ENCODE results near the gene SETD6.
"Not testable (repeated sequence)": the region's sequence is repeated elsewhere in the genome, so short reads cannot be mapped to it uniquely, and the experiment has no call there.

SETD6 gene

GRCh38 chr16:58537124-58537906, 22.0 kb downstream of the SETD6 start:
- DNase-seq (ENCODE audit: low read depth), result no peak

GRCh38 chr16:58541711-58542110, 26.4 kb downstream of the SETD6 start:
- no peak for DNase-seq (ENCODE audit: low read depth)

- no peak for DNase-seq (ENCODE audit: low read depth)
Observed at GRCh38 chr16:58542291-58542690, 27.0 kb downstream of the SETD6 start.

- no peak for DNase-seq (ENCODE audit: low read depth)
Observed at GRCh38 chr16:58543685-58544084, 28.4 kb downstream of the SETD6 start.

GRCh38 chr16:58548378-58548777, 33.1 kb downstream of the SETD6 start:
- no peak for DNase-seq (ENCODE audit: low read depth)

GRCh38 chr16:58551496-58551895, 36.2 kb downstream of the SETD6 start:
- DNase-seq (ENCODE audit: low read depth), result no peak

- no peak for DNase-seq (ENCODE audit: low read depth)
Observed at GRCh38 chr16:58556678-58557077, 41.4 kb downstream of the SETD6 start.

- DNase-seq (ENCODE audit: low read depth), result no peak
Observed at GRCh38 chr16:58563235-58563634, 47.9 kb downstream of the SETD6 start.

GRCh38 chr16:58563775-58564174, 48.5 kb downstream of the SETD6 start:
- DNase-seq (ENCODE audit: low read depth), result no peak

GRCh38 chr16:58565697-58566096, 50.4 kb downstream of the SETD6 start:
- not testable (repeated sequence) for DNase-seq (ENCODE audit: low read depth)

Data from activated T-helper 9 cell treated with anti-CD3 and anti-CD28 coated beads, Interleukin-2, amount 50 U/mL, for 16 hours (primary cell).